ENCODE measurements around the gene SLC10A3.

DNA sequence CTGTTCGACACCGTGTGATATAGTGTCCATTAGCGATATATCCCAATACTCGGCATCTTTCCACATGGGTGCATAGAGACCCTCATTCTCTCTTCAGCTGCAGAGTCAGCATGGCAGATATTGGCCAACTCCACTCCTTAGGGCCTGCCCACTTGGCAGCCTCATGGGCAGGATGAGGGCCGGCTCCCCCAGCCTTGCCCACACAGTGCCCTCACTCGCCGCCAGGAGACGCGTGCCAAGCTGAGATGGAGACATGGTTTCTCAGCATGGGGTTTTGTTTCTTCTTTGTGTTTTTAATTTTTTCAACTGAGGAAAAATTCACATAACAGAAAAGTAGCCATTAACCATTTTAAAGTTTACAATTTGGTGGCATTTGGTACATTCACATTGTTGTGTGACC is 37.6 kb downstream of the SLC10A3 start:
- no peak for TF ChIP-seq GATA2 (IDR thresholded peaks at IDR 0.05; ENCODE audit: low read depth, low read length)
- TF ChIP-seq GATA3 (IDR thresholded peaks at IDR 0.05; ENCODE audit: low read depth, low read length) = no peak

All from SH-SY5Y (cell line).